HCT116 (cell line): Measurements from ENCODE around the gene IGFL3. TPM values are rescaled to one million over a fixed set of nuclear protein-coding genes. Genes with fewer than 3 reads are reported as not detected.
"Not testable (repeated sequence)": the region's sequence is repeated elsewhere in the genome, so short reads cannot be mapped to it uniquely, and the experiment has no call there.

Experiments
- ATAC-seq: fragments of 200-7000 bp; cut with Tn5 transposase; 2 replicates; pipeline ENCODE4 v1.9.1; 2020; ENCODE audit warnings: mild to moderate bottlenecking, moderate library complexity
- BruUV-seq: library from RNA; stranded (reverse); fragments of 400-500 nt; replicated peaks from 2 replicates; lab custom pipeline; 2021; lab: Mats Ljungman, UMichigan
- CTCF ChIA-PET: fragments of 300-600 bp; sonication (Branson Sonifier 250); formaldehyde crosslinking; loops from one replicate; lab custom pipeline; 2021; ENCODE audit warnings: antibody characterized with exemption; lab: Charles Lee
- POLR2A ChIA-PET: fragments of 300-600, 350-600 bp; sonication (Branson Sonifier 250); formaldehyde crosslinking; loops from one replicate; lab custom pipeline; 2021; ENCODE audit warnings: antibody characterized with exemption; lab: Charles Lee
- RAD21 ChIA-PET, 2 experiments: fragments of 300-600 bp; sonication (Branson Sonifier 250); formaldehyde crosslinking; loops; one replicate each; lab custom pipeline; 2023; ENCODE audit warnings: low total read pairs in 2 of 2; ENCODE audit not compliant: uncharacterized antibody in 2 of 2, unreplicated experiment in 2 of 2, low non-redundant PET in 1 of 2; lab: Charles Lee
- DNase-seq: peaks from one replicate; pipeline ENCODE4 v3.0.0-alpha.2; 2010; ENCODE audit warnings: low read depth, low spot score
- H2AFZ ChIP-seq: fragments of 200-600 bp; shearing (Covaris generic), sonication (generic); 2 replicates; pipeline ENCODE4 v1.6.1; 2017; ENCODE audit warnings: low read depth, mixed run types, mixed read lengths, antibody characterized with exemption, low read length; ENCODE audit not compliant: poor library complexity, severe bottlenecking
- H3K27ac ChIP-seq: 2 replicates; pipeline ENCODE4 v1.5.1; 2012; ENCODE audit warnings: low read depth, low read length
- H3K27me3 ChIP-seq: fragments of 200-600 bp; sonication (generic); 2 replicates; pipeline ENCODE4 v1.6.1; 2016; ENCODE audit warnings: mixed run types, low read length, mixed read lengths; ENCODE audit not compliant: insufficient read depth
- H3K36me3 ChIP-seq, 2 experiments: fragments of 200-500 bp in 1 of 2; fragments of 200-600 bp in 1 of 2; sonication (Bioruptor generic) in 1 of 2; sonication (generic) in 1 of 2; 2 replicates each; pipeline versions ENCODE4 v1.5.1 to v1.6.1; 2014 to 2016; ENCODE audit warnings: low read length in 2 of 2, inconsistent platforms in 1 of 2, mixed read lengths in 1 of 2, mixed run types in 1 of 2; ENCODE audit not compliant: insufficient read depth in 2 of 2, control insufficient read depth in 1 of 2
- H3K4me1 ChIP-seq, 2 experiments: fragments of 200-600 bp in 1 of 2; sonication (generic) in 1 of 2; 2 replicates each; pipeline versions ENCODE4 v1.5.1 to v1.6.1; 2012 to 2017; ENCODE audit warnings: low read length in 2 of 2, inconsistent platforms in 1 of 2, mild to moderate bottlenecking in 1 of 2, mixed read lengths in 1 of 2, mixed run types in 1 of 2, moderate library complexity in 1 of 2; ENCODE audit not compliant: insufficient read depth in 2 of 2, control insufficient read depth in 1 of 2
- H3K4me2 ChIP-seq: fragments of 200-600 bp; sonication (generic); 2 replicates; pipeline ENCODE4 v1.6.1; 2017; ENCODE audit warnings: mixed run types, low read length, mixed read lengths
- H3K4me3 ChIP-seq, 2 experiments: fragments of 200-600 bp in 1 of 2; sonication (generic) in 1 of 2; replicated peaks in 1 of 2; 2 replicates each; pipeline ENCODE4 v1.5.1; 2011 to 2016; ENCODE audit warnings: low read length in 2 of 2, control low read depth in 1 of 2, low read depth in 1 of 2, mild to moderate bottlenecking in 1 of 2, mixed read lengths in 1 of 2, mixed run types in 1 of 2
- H3K79me2 ChIP-seq: fragments of 200-600 bp; sonication (generic); 2 replicates; pipeline ENCODE4 v1.6.1; 2017; ENCODE audit warnings: mild to moderate bottlenecking, mixed run types, low read length, moderate library complexity, mixed read lengths; ENCODE audit not compliant: insufficient read depth
- H3K9ac ChIP-seq: fragments of 200-600 bp; sonication (generic); 2 replicates; pipeline ENCODE4 v1.6.1; 2016; ENCODE audit warnings: low read length, mixed read lengths
- H3K9me2 ChIP-seq: fragments of 200-600 bp; sonication (generic), shearing (Covaris generic); 2 replicates; pipeline ENCODE4 v1.6.1; 2017; ENCODE audit warnings: mixed run types, mild to moderate bottlenecking, moderate library complexity; ENCODE audit not compliant: insufficient read depth
- H3K9me3 ChIP-seq, 2 experiments: fragments of 200-500 bp in 1 of 2; fragments of 200-600 bp in 1 of 2; sonication (Bioruptor generic) in 1 of 2; sonication (generic) in 1 of 2; 2 replicates each; pipeline ENCODE4 v1.6.1; 2014 to 2017; ENCODE audit warnings: low read length in 2 of 2, mixed read lengths in 2 of 2, inconsistent platforms in 1 of 2, low read depth in 1 of 2, mild to moderate bottlenecking in 1 of 2, mixed run types in 1 of 2, moderate library complexity in 1 of 2; ENCODE audit not compliant: control insufficient read depth in 1 of 2, insufficient read depth in 1 of 2
- H4K20me1 ChIP-seq: fragments of 200-600 bp; sonication (generic), shearing (Covaris generic); 2 replicates; pipeline ENCODE4 v1.6.1; 2017; ENCODE audit warnings: mixed run types, mild to moderate bottlenecking, moderate library complexity; ENCODE audit not compliant: insufficient read depth
- CBX3 ChIP-seq: IDR thresholded peaks from 2 replicates; pipeline ENCODE4 v1.6.1; 2012; ENCODE audit warnings: low read depth
- CEBPB ChIP-seq: IDR thresholded peaks from 2 replicates; pipeline ENCODE4 v1.6.1; 2012; ENCODE audit warnings: low read depth
- CTCF ChIP-seq, 3 experiments: fragments of 200-600 bp in 1 of 3; sonication (generic) in 1 of 3; IDR thresholded peaks in 2 of 3; conservative IDR thresholded peaks in 1 of 3; 2 replicates each; pipeline ENCODE4 v1.5.1; 2012 to 2017; ENCODE audit warnings: low read depth in 2 of 3, low read length in 2 of 3, antibody characterized with exemption in 1 of 3, borderline replicate concordance in 1 of 3, control low read depth in 1 of 3, mild to moderate bottlenecking in 1 of 3, mixed read lengths in 1 of 3, mixed run types in 1 of 3, moderate library complexity in 1 of 3; ENCODE audit not compliant: insufficient read depth in 1 of 3
- EGR1 ChIP-seq: IDR thresholded peaks from 2 replicates; pipeline ENCODE4 v1.6.1; 2012; ENCODE audit warnings: low read depth
- ELF1 ChIP-seq: IDR thresholded peaks from 2 replicates; pipeline ENCODE4 v1.6.1; 2012; ENCODE audit warnings: low read depth, borderline replicate concordance
- EZH2 ChIP-seq: fragments of 200-600 bp; sonication (generic); IDR thresholded peaks from 2 replicates; pipeline ENCODE4 v1.6.1; 2017; ENCODE audit warnings: antibody characterized with exemption, mixed run types
- EZH2phosphoT487 ChIP-seq: fragments of 200-600 bp; IDR thresholded peaks from 2 replicates; pipeline ENCODE4 v1.6.1; 2018; ENCODE audit warnings: antibody characterized with exemption, borderline replicate concordance
- FOSL1 ChIP-seq: IDR thresholded peaks from 2 replicates; pipeline ENCODE4 v1.6.1; 2012; ENCODE audit warnings: low read depth
- JUND ChIP-seq: IDR thresholded peaks from 2 replicates; pipeline ENCODE4 v1.6.1; 2012
- POLR2A ChIP-seq: IDR thresholded peaks from 2 replicates; pipeline ENCODE4 v1.7.0; 2011; ENCODE audit warnings: borderline replicate concordance; ENCODE audit not compliant: insufficient read depth, insufficient read length; ENCODE audit errors: extremely low read depth
- POLR2AphosphoS5 ChIP-seq: IDR thresholded peaks from 2 replicates; pipeline ENCODE4 v1.6.1; 2011; ENCODE audit warnings: mild to moderate bottlenecking, low read depth, low read length, moderate library complexity
- RAD21 ChIP-seq: IDR thresholded peaks from 2 replicates; pipeline ENCODE4 v1.6.1; 2012; ENCODE audit warnings: low read depth, mild to moderate bottlenecking
- SIN3A ChIP-seq: IDR thresholded peaks from 2 replicates; pipeline ENCODE4 v1.6.1; 2012; ENCODE audit warnings: low read depth
- TCF7L2 ChIP-seq: IDR thresholded peaks from 2 replicates; pipeline ENCODE4 v1.7.0; 2011; ENCODE audit warnings: borderline replicate concordance, inconsistent platforms; ENCODE audit not compliant: insufficient read depth, insufficient read length; ENCODE audit errors: extremely low read depth
- YY1 ChIP-seq: IDR thresholded peaks from 2 replicates; pipeline ENCODE4 v1.6.1; 2011; ENCODE audit warnings: low read length, low read depth, moderate library complexity, mild to moderate bottlenecking; ENCODE audit not compliant: insufficient replicate concordance; ENCODE audit errors: extremely low read depth
- ZNF274 ChIP-seq: fragments of 200-500 bp; sonication (Bioruptor generic); IDR thresholded peaks from 2 replicates; pipeline ENCODE4 v1.6.1; 2014; ENCODE audit warnings: mild to moderate bottlenecking, low read depth, low read length, inconsistent platforms
- intact Hi-C: fragments of 100-400 bp; cut with micrococcal nuclease; formaldehyde crosslinking; loops from 2 replicates; pipeline ENCODE4 v1.10.0; 2022
- total RNA-seq: library from RNA; stranded (reverse); gene quantifications from one replicate; pipeline ENCODE4 v1.2.1, GENCODE V29; 2021; ENCODE audit not compliant: unreplicated experiment
- TF ChIP-seq, protein P1 (sequence below): IDR thresholded peaks from 2 replicates; pipeline ENCODE4 v1.6.1; 2012

Gene IGFL3
- total RNA-seq, 1 experiment from 2014 or later, result not detected

- H3K9ac ChIP-seq, result no peak overlapping the region
- no peaks in the 10 kb centered on the region for H3K36me3 ChIP-seq
- H3K4me3 ChIP-seq, result no peak overlapping the region
- no peak for TF ChIP-seq POLR2A
- TF ChIP-seq TCF7L2, result no peak
- TF ChIP-seq ELF1, result no peak
- TF ChIP-seq CBX3, result no peak
- no peak for TF ChIP-seq ZNF274
- TF ChIP-seq POLR2AphosphoS5, result no peak
- no peak for TF ChIP-seq EZH2phosphoT487
- no peak for TF ChIP-seq YY1
- TF ChIP-seq RAD21, result no peak
- TF ChIP-seq SIN3A, result no peak
- no peak for TF ChIP-seq EZH2
- no peak for TF ChIP-seq EGR1
- TF ChIP-seq CTCF (IDR thresholded peaks at IDR 0.05 in 2 of 3, conservative IDR thresholded peaks at IDR 0.05 in 1 of 3; ENCODE audit: borderline replicate concordance in 1 of 3, insufficient read depth in 1 of 3, low read depth in 2 of 3, low read length in 2 of 3), result no peak
- TF ChIP-seq, protein P1, sequence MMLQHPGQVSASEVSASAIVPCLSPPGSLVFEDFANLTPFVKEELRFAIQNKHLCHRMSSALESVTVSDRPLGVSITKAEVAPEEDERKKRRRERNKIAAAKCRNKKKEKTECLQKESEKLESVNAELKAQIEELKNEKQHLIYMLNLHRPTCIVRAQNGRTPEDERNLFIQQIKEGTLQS, result no peak
- no peak for TF ChIP-seq JUND
- no peak for TF ChIP-seq CEBPB
- no peak for TF ChIP-seq FOSL1
- H3K9me3 ChIP-seq, result no peaks in the 10 kb centered on the region
- H3K4me2 ChIP-seq, result no peak overlapping the region
- no peaks in the 10 kb centered on the region for H3K27me3 ChIP-seq
- no peaks in the 10 kb centered on the region for H3K9me2 ChIP-seq
- H3K4me1 ChIP-seq, result no peaks in the 10 kb centered on the region
- no peak for ATAC-seq
- DNase-seq, result no peak
- intact Hi-C loops, result no loop called here
- H2AFZ ChIP-seq, result no peak overlapping the region
- ChIA-PET POLR2A (no interaction called here), RAD21 (no interaction called here), CTCF (no interaction called here)
- H4K20me1 ChIP-seq, result no peaks in the 10 kb centered on the region
- BruUV-seq, result no TSS peak
- no peak overlapping the region for H3K27ac ChIP-seq
- H3K79me2 ChIP-seq, result no peaks in the 10 kb centered on the region
These were observed 38.2 kb upstream of the IGFL3 start for GRCh38 chr19:46162731-46163130.

DNA sequence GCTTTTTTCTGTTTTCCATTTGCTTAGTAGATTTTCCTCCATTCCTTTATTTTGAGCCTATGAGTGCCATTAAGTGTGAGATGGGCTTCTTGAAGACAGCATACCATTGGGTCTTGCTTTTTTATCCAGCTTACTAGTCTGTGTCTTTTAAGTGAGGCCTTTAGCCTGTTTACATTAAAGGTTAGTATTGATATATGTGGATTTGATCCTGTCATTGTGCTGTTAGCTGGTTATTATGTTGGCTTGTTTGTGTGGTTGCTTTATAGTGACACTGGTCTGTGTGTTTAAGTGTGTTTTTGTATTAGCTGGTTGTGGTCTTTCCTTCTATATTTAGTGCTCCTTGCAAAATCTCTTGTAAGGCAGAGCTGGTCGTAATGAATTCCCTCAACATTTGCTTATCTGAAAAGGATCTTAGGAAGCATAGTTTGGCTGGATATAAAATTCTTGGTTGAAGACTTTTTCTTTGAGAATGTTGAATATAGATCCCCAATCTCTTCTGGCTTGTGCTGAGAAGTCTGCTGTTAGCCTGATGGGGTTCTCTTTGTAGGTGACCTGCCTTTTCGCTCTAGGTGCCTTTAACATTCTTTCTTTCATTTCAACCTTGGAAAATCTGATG lies 37.3 kb upstream of the IGFL3 start:
- CTCF ChIA-PET, H3K9me3 ChIP-seq, H3K9ac ChIP-seq, POLR2A ChIA-PET, H3K79me2 ChIP-seq, RAD21 ChIA-PET, H3K27me3 ChIP-seq, BruUV-seq, H3K4me3 ChIP-seq, ATAC-seq, intact Hi-C loops, H3K4me2 ChIP-seq, H3K27ac ChIP-seq, H2AFZ ChIP-seq, H3K9me2 ChIP-seq, DNase-seq, H3K4me1 ChIP-seq, H3K36me3 ChIP-seq, H4K20me1 ChIP-seq: not testable (repeated sequence)
